Astrocyte of the cerebellum (primary cell): ENCODE results near the gene GRIN2A.
A peak's percentile ranks its signal among the peaks of the same experiment; 100 is the strongest.

Source experiments
- DNase-seq: peaks from one replicate; pipeline ENCODE4 v3.0.0-alpha.2; 2011; ENCODE audit warnings: low read depth
- H3K4me3 ChIP-seq: 2 replicates; pipeline ENCODE4 v1.5.1; 2011; ENCODE audit warnings: mild to moderate bottlenecking, low read depth, low read length, moderate library complexity
- CTCF ChIP-seq: IDR thresholded peaks from 2 replicates; pipeline ENCODE4 v1.5.1; 2012; ENCODE audit warnings: low read length, low read depth, moderate library complexity, mild to moderate bottlenecking; ENCODE audit errors: missing control alignments
- in situ Hi-C: cut with HindIII; loops from 2 replicates; pipeline ENCODE4 v1.10.0; 2017; ENCODE audit warnings: low sequenced_read_pairs

The GRIN2A gene

GRCh38 chr16:10081201-10081940 is 100.9 kb downstream of the GRIN2A start:
- H3K4me3 ChIP-seq: no peak overlapping the region
- in situ Hi-C loops: no loop called here
- no peak for TF ChIP-seq CTCF
- peak; percentile 22 for DNase-seq

- in situ Hi-C loops: no loop called here
- DNase-seq: peak; percentile 91
- TF ChIP-seq CTCF: no peak
- no peak overlapping the region for H3K4me3 ChIP-seq
Measured at GRCh38 chr16:10080051-10080772, 102.0 kb downstream of the GRIN2A start.

- in situ Hi-C loops: no loop called here
- TF ChIP-seq CTCF: peak; percentile 14
- DNase-seq: no peak
- H3K4me3 ChIP-seq: no peak overlapping the region
Measured at GRCh38 chr16:10078541-10078949, 103.7 kb downstream of the GRIN2A start.

- no peak for TF ChIP-seq CTCF
- H3K4me3 ChIP-seq: no peak overlapping the region
- in situ Hi-C loops: no loop called here
- no peak for DNase-seq
Measured at GRCh38 chr16:10077861-10078260, 104.4 kb downstream of the GRIN2A start.

GRCh38 chr16:10076037-10076436 is 106.2 kb downstream of the GRIN2A start:
- no peak for TF ChIP-seq CTCF
- no peak overlapping the region for H3K4me3 ChIP-seq
- in situ Hi-C loops: no loop called here
- DNase-seq: peak; percentile 24

- in situ Hi-C loops: no loop called here
- TF ChIP-seq CTCF: no peak
- no peak for DNase-seq
- no peak overlapping the region for H3K4me3 ChIP-seq
Measured at GRCh38 chr16:10070591-10070990, 111.6 kb downstream of the GRIN2A start.
